Left ventricle myocardium inferior (tissue), 1 donor: ENCODE results near the gene PTPRN2. TPM values are rescaled to one million over a fixed set of nuclear protein-coding genes. Genes with fewer than 3 reads are reported as not detected.

Experiments
- DNase-seq: peaks from one replicate; pipeline ENCODE4 v3.0.0-alpha.2; 2020
- H3K27ac ChIP-seq: fragments of 200-600 bp; replicated peaks from 2 replicates; pipeline ENCODE4 v1.8.0; 2021
- H3K27me3 ChIP-seq: fragments of 200-600 bp; 2 replicates; pipeline ENCODE4 v1.8.0; 2021; ENCODE audit warnings: low read depth
- H3K36me3 ChIP-seq: fragments of 200-600 bp; 2 replicates; pipeline ENCODE4 v1.8.0; 2021
- H3K4me1 ChIP-seq: fragments of 200-600 bp; 2 replicates; pipeline ENCODE4 v1.8.0; 2021
- H3K4me3 ChIP-seq: fragments of 200-600 bp; 2 replicates; pipeline ENCODE4 v1.8.0; 2021; ENCODE audit warnings: mild to moderate bottlenecking, moderate library complexity
- H3K9me3 ChIP-seq: fragments of 200-600 bp; replicated peaks from 2 replicates; pipeline ENCODE4 v1.8.0; 2021
- intact Hi-C: fragments of 100-400 bp; cut with micrococcal nuclease; formaldehyde crosslinking; loops from one replicate; pipeline ENCODE4 v1.11.0; 2022
- total RNA-seq: library from RNA; stranded (reverse); fragmentation: NEBNext Ultra II Directional; extraction: Animal tissue kit (Norgen Biotek cat#: 25700); gene quantifications from one replicate; pipeline ENCODE4 v1.2.1, GENCODE V29; 2021
- TF ChIP-seq, protein P1 (sequence below): fragments of 200-600 bp; IDR thresholded peaks from 2 replicates; pipeline ENCODE4 v1.8.0; 2021; ENCODE audit warnings: antibody characterized with exemption, mild to moderate bottlenecking, borderline replicate concordance
- donor health status: DM: no; HTN: yes; CAD: no; lungs with severe emphysema.

PTPRN2 gene
- total RNA-seq, 1 donor from 2014 or later: 1.3 TPM

DNA sequence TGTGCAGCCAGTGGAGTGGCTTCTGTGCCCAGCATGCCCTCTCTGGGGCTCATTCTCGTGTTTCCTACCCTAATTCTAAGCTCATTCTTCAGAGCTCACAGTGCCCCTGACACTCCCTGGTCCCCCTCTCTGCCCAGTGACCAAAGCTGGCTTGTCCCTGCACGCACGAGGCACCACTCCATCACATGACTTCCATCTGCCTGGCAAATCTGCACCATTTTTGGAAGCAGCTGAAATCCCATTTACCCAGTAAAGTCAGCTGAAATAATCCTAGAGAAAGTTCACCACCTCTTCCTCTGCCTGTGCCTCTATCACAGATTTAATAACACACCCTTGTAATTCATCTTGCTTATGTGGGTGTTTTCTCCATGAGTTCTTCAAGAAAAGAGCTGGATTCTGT is 616.9 kb downstream of the PTPRN2 start:
- intact Hi-C loops: no loop called here
- Histone ChIP-seq H3K4me3 (no peak overlapping the region), H3K27me3 (peaks cover 32% of the 10 kb centered on the region), H3K4me1 (no peaks in the 10 kb centered on the region), H3K27ac (no peak overlapping the region), H3K9me3 (peaks cover 39% of the 10 kb centered on the region), H3K36me3 (no peaks in the 10 kb centered on the region)
- TF ChIP-seq, protein P1, sequence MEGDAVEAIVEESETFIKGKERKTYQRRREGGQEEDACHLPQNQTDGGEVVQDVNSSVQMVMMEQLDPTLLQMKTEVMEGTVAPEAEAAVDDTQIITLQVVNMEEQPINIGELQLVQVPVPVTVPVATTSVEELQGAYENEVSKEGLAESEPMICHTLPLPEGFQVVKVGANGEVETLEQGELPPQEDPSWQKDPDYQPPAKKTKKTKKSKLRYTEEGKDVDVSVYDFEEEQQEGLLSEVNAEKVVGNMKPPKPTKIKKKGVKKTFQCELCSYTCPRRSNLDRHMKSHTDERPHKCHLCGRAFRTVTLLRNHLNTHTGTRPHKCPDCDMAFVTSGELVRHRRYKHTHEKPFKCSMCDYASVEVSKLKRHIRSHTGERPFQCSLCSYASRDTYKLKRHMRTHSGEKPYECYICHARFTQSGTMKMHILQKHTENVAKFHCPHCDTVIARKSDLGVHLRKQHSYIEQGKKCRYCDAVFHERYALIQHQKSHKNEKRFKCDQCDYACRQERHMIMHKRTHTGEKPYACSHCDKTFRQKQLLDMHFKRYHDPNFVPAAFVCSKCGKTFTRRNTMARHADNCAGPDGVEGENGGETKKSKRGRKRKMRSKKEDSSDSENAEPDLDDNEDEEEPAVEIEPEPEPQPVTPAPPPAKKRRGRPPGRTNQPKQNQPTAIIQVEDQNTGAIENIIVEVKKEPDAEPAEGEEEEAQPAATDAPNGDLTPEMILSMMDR: no peak
- no peak for DNase-seq

DNA sequence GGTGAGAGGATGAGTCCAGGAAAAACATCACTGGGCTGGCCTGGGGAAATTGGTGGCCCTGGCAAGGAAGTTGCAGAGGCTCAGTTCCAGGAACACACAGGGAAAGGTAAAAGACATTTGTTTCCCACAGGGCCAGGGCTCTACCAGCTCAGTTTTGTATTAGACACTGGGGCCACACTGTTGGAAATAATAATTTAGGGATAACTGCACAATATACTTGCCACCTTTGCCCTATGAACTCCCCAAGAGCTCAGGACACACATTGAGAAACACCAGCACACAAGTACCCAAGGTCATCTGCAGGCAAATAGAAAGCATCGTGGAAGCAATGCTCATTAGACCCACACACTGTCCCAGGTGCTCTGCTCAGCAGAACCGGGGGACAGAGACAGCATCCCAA is 617.6 kb downstream of the PTPRN2 start:
- peaks cover 39% of the 10 kb centered on the region for H3K27me3 ChIP-seq
- H3K4me3 ChIP-seq: no peak overlapping the region
- peaks cover 32% of the 10 kb centered on the region for H3K9me3 ChIP-seq
- H3K27ac ChIP-seq: no peak overlapping the region
- TF ChIP-seq, protein P1: no peak
- no peak for DNase-seq
- no peaks in the 10 kb centered on the region for H3K4me1 ChIP-seq
- H3K36me3 ChIP-seq: no peaks in the 10 kb centered on the region
- intact Hi-C loops: no loop called here

DNA sequence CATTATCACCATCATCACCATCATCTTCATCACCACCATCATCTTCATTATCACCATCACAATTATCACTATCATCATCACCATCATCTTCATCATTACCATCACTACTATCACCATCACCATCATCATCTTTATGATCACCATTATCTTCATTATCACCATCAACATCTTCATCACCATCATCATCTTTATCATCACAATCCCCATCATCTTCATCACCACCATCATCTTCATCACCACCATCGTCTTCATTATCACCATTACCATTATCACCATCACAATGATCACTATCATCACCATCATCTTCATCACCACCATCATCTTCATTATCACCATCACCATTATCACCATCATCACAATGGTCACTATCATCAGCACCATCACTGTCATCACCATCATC is 621.1 kb downstream of the PTPRN2 start:
- Histone ChIP-seq H3K9me3 (peaks cover 9% of the 10 kb centered on the region), H3K27me3 (peaks cover 74% of the 10 kb centered on the region), H3K4me3 (no peak overlapping the region), H3K4me1 (no peaks in the 10 kb centered on the region), H3K27ac (no peak overlapping the region), H3K36me3 (no peaks in the 10 kb centered on the region)
- DNase-seq: no peak
- TF ChIP-seq, protein P1: no peak
- intact Hi-C loops: no loop called here

DNA sequence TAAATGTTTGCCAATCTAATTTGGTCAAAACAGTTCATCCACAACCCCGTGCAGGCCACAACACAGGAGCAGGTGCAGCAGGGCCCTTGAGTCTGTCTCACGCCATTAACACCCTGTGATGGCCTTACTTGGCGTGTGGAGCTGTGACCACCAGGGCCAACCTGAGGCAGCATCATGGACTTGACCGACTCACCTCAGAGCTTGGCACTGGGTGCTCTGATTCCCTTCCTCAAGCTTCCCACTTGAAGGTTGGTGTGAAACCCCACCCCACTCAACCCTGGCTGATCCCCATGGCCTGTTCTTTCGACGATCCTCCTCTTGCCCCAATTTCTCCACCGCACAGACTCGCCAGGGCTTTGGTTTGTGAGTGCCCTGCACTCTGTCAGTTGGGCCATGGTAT is 623.1 kb downstream of the PTPRN2 start:
- no peak overlapping the region for H3K27ac ChIP-seq
- peaks cover 1% of the 10 kb centered on the region for H3K9me3 ChIP-seq
- intact Hi-C loops: no loop called here
- H3K4me1 ChIP-seq: no peaks in the 10 kb centered on the region
- H3K4me3 ChIP-seq: no peak overlapping the region
- no peaks in the 10 kb centered on the region for H3K36me3 ChIP-seq
- H3K27me3 ChIP-seq: peaks cover 91% of the 10 kb centered on the region
- no peak for DNase-seq
- TF ChIP-seq, protein P1: no peak

DNA sequence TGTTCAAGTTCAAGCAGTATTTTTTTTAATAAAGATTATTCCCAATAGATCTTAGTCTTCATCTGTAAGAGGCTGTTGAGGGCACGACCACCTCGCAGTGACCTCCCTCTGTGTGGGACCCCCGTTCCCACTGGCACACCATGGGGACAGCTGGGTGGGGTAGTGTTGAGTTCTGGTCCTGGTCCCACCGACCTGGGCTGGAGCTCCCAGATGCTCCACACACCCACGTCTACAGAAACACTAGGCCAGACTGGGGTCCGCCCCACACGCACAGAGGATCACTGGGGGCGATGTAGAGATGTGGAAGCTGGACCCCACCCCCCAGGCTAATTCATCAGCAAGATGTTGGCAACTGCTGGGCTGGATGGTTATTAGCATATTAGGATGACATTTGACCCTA is 623.6 kb downstream of the PTPRN2 start:
- DNase-seq: no peak
- no peaks in the 10 kb centered on the region for H3K4me1 ChIP-seq
- no peak overlapping the region for H3K27ac ChIP-seq
- TF ChIP-seq, protein P1: no peak
- H3K27me3 ChIP-seq: peaks cover 91% of the 10 kb centered on the region
- intact Hi-C loops: no loop called here
- no peak overlapping the region for H3K4me3 ChIP-seq
- peaks cover 1% of the 10 kb centered on the region for H3K9me3 ChIP-seq
- H3K36me3 ChIP-seq: no peaks in the 10 kb centered on the region

DNA sequence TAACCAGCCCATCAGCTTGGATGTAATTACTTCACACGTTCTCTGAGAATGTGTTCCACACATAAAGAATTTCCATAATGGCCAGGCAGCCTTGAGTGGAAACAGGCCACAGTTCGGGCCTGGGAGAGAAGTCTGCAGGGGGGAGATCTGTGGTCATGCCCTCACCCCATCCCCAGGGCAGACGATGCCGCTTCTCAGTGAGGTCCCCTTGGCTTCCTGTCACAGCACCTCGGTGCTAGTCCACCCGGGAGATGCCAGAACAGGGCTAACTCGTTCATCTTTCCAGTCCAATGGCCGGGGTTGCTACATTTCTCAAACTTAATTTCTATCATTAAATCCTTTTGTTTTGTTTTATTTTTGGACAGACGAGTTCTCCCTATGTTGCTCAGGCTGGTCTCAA is 624.1 kb downstream of the PTPRN2 start:
- no peak for DNase-seq
- no peak overlapping the region for H3K4me3 ChIP-seq
- no peaks in the 10 kb centered on the region for H3K36me3 ChIP-seq
- no peaks in the 10 kb centered on the region for H3K4me1 ChIP-seq
- peaks cover 6% of the 10 kb centered on the region for H3K9me3 ChIP-seq
- no peak overlapping the region for H3K27ac ChIP-seq
- peaks cover 91% of the 10 kb centered on the region for H3K27me3 ChIP-seq
- TF ChIP-seq, protein P1: no peak
- intact Hi-C loops: no loop called here
